Keratinocyte (primary cell): Measurements from ENCODE around the gene DET1. TPM values are rescaled to one million over a fixed set of nuclear protein-coding genes. Genes with fewer than 3 reads are reported as not detected.

Source experiments
- DNase-seq: peaks from one replicate; pipeline ENCODE4 v3.0.0-alpha.2; 2011; ENCODE audit warnings: low read depth, missing footprints, low spot score
- FAIRE-seq: peaks from 2 replicates; lab custom pipeline; 2011; peaks lifted over from hg19 to GRCh38; lab: Jason Lieb, UNC
- H2AFZ ChIP-seq: 2 replicates; pipeline ENCODE4 v1.6.0; 2012; ENCODE audit warnings: low read length, control low read depth, inconsistent platforms; ENCODE audit not compliant: control insufficient read depth
- H3K27ac ChIP-seq: 2 replicates; pipeline ENCODE4 v1.5.1; 2011; ENCODE audit warnings: low read length; ENCODE audit not compliant: control insufficient read depth, insufficient read depth
- H3K27me3 ChIP-seq: 3 replicates; pipeline ENCODE4 v1.6.0; 2011; ENCODE audit warnings: low read length; ENCODE audit not compliant: control insufficient read depth, insufficient read depth; ENCODE audit errors: extremely low read depth
- H3K36me3 ChIP-seq, 2 experiments: 2 replicates in 1 of 2; 3 replicates in 1 of 2; pipeline ENCODE4 v1.5.1; 2011; ENCODE audit warnings: low read length in 2 of 2, mild to moderate bottlenecking in 1 of 2; ENCODE audit not compliant: control insufficient read depth in 2 of 2, insufficient read depth in 2 of 2; ENCODE audit errors: extremely low read depth in 1 of 2
- H3K4me1 ChIP-seq: 3 replicates; pipeline ENCODE4 v1.5.1; 2011; ENCODE audit warnings: low read length; ENCODE audit not compliant: control insufficient read depth, insufficient read depth; ENCODE audit errors: extremely low read depth
- H3K4me2 ChIP-seq: 3 replicates; pipeline ENCODE4 v1.6.0; 2011; ENCODE audit warnings: low read depth, low read length; ENCODE audit not compliant: control insufficient read depth, insufficient read depth; ENCODE audit errors: extremely low read depth
- H3K4me3 ChIP-seq, 3 experiments: fragments of 200-600 bp in 1 of 3; sonication (generic) in 1 of 3; 2 replicates in 2 of 3; 3 replicates in 1 of 3; pipeline ENCODE4 v1.5.1; 2011 to 2016; ENCODE audit warnings: low read length in 3 of 3, mild to moderate bottlenecking in 3 of 3, control low read depth in 2 of 3, inconsistent platforms in 1 of 3, low read depth in 1 of 3, mixed read lengths in 1 of 3, mixed run types in 1 of 3, moderate library complexity in 1 of 3; ENCODE audit not compliant: control insufficient read depth in 2 of 3, insufficient read depth in 2 of 3; ENCODE audit errors: extremely low read depth in 1 of 3
- H3K79me2 ChIP-seq: 2 replicates; pipeline ENCODE4 v1.6.0; 2012; ENCODE audit warnings: low read length; ENCODE audit not compliant: control insufficient read depth, insufficient read depth
- H3K9ac ChIP-seq: 3 replicates; pipeline ENCODE4 v1.6.0; 2011; ENCODE audit warnings: low read length; ENCODE audit not compliant: control insufficient read depth, insufficient read depth; ENCODE audit errors: extremely low read depth
- H3K9me1 ChIP-seq: 3 replicates; pipeline ENCODE4 v1.6.0; 2011; ENCODE audit warnings: low read length; ENCODE audit not compliant: control insufficient read depth, insufficient read depth; ENCODE audit errors: extremely low read depth
- H3K9me3 ChIP-seq: 2 replicates; pipeline ENCODE4 v1.5.1; 2012; ENCODE audit warnings: low read depth, low read length; ENCODE audit not compliant: control insufficient read depth
- H4K20me1 ChIP-seq: 3 replicates; pipeline ENCODE4 v1.6.0; 2011; ENCODE audit warnings: low read length; ENCODE audit not compliant: control insufficient read depth, insufficient read depth; ENCODE audit errors: extremely low read depth
- EZH2 ChIP-seq: IDR thresholded peaks from one replicate; pipeline ENCODE4 v1.6.1; 2012; ENCODE audit warnings: inconsistent platforms, mild to moderate bottlenecking, low read length, moderate library complexity
- dilution Hi-C: fragments of 300-500 bp; cut with MboI; formaldehyde crosslinking; loops from one replicate; pipeline ENCODE4 v1.7.0; 2020; ENCODE audit warnings: low sequenced_read_pairs; ENCODE audit not compliant: extremely low pct_ligation_motif_present
- polyA plus RNA-seq, 5 experiments: library from polyadenylated mRNA; depleted of rRNA in 3 of 5; stranded (reverse) in 3 of 5; stranded (forward) in 1 of 5; unstranded in 1 of 5; fragments of >200 nt; gene quantifications; 1 replicate in 1 of 5; 2 replicates in 3 of 5; 3 replicates in 1 of 5; pipeline versions ENCODE4 v1.2.1 to v1.2.3, GENCODE V29; 2011 to 2012; ENCODE audit warnings: missing spikeins in 2 of 5, low read depth in 1 of 5, low replicate concordance in 1 of 5
- TF ChIP-seq, protein P1 (sequence below), 3 experiments: IDR thresholded peaks in 1 of 3; conservative IDR thresholded peaks in 1 of 3; optimal IDR thresholded peaks in 1 of 3; 2 replicates in 2 of 3; 3 replicates in 1 of 3; pipeline versions ENCODE3 to v1.5.1; 2011; ENCODE audit warnings: low read length in 3 of 3, mild to moderate bottlenecking in 3 of 3, moderate library complexity in 2 of 3, control low read depth in 1 of 3, inconsistent platforms in 1 of 3; ENCODE audit not compliant: insufficient read depth in 2 of 3; ENCODE audit errors: extremely low read depth in 1 of 3

Gene DET1
- polyA plus RNA-seq, 1 donor (not counting 4 experiments of a cell fraction or from before 2014, with no cell fraction given): 1.1 TPM

DNA sequence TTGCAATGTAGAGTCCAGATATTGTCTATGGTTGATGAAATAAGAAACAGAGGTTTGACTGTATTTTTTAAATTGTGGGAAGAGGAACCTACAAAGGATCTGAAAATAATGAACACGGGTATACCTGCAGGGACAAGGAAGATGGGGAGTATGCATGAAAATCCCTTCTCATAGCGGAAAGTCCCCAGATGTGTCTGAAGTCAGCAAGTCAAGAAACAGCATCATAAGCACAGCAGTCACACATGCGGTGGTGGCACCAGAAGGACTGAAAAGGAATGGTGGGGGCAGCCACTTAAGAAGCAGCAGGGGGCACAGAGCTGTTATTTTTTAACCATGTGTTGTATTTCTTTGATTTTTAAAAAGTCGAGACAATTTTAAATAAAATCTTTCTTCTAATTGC is 74.3 kb downstream of the DET1 start:
- H2AFZ ChIP-seq: no peak overlapping the region
- H3K9me3 ChIP-seq: no peaks in the 10 kb centered on the region
- FAIRE-seq (no peak), DNase-seq (no peak)
- no peak overlapping the region for H3K4me3 ChIP-seq
- H3K9ac ChIP-seq: no peak overlapping the region
- H4K20me1 ChIP-seq: no peaks in the 10 kb centered on the region
- H3K79me2 ChIP-seq: peaks cover 20% of the 10 kb centered on the region
- TF ChIP-seq, protein P1, sequence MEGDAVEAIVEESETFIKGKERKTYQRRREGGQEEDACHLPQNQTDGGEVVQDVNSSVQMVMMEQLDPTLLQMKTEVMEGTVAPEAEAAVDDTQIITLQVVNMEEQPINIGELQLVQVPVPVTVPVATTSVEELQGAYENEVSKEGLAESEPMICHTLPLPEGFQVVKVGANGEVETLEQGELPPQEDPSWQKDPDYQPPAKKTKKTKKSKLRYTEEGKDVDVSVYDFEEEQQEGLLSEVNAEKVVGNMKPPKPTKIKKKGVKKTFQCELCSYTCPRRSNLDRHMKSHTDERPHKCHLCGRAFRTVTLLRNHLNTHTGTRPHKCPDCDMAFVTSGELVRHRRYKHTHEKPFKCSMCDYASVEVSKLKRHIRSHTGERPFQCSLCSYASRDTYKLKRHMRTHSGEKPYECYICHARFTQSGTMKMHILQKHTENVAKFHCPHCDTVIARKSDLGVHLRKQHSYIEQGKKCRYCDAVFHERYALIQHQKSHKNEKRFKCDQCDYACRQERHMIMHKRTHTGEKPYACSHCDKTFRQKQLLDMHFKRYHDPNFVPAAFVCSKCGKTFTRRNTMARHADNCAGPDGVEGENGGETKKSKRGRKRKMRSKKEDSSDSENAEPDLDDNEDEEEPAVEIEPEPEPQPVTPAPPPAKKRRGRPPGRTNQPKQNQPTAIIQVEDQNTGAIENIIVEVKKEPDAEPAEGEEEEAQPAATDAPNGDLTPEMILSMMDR (optimal IDR thresholded peaks at IDR 0.05 in 1 of 3, IDR thresholded peaks at IDR 0.05 in 1 of 3, conservative IDR thresholded peaks at IDR 0.05 in 1 of 3; ENCODE audit: extremely low read depth in 1 of 3, insufficient read depth in 2 of 3, low read length in 3 of 3): no peak
- no peak for TF ChIP-seq EZH2
- peaks cover 8 to 15% of the 10 kb centered on the region in 2 experiments for H3K36me3 ChIP-seq
- H3K9me1 ChIP-seq: no peaks in the 10 kb centered on the region
- H3K4me2 ChIP-seq: no peak overlapping the region
- H3K27me3 ChIP-seq: no peaks in the 10 kb centered on the region
- peaks cover 4% of the 10 kb centered on the region for H3K4me1 ChIP-seq
- no peak overlapping the region for H3K27ac ChIP-seq
- dilution Hi-C loops: no loop called here

DNA sequence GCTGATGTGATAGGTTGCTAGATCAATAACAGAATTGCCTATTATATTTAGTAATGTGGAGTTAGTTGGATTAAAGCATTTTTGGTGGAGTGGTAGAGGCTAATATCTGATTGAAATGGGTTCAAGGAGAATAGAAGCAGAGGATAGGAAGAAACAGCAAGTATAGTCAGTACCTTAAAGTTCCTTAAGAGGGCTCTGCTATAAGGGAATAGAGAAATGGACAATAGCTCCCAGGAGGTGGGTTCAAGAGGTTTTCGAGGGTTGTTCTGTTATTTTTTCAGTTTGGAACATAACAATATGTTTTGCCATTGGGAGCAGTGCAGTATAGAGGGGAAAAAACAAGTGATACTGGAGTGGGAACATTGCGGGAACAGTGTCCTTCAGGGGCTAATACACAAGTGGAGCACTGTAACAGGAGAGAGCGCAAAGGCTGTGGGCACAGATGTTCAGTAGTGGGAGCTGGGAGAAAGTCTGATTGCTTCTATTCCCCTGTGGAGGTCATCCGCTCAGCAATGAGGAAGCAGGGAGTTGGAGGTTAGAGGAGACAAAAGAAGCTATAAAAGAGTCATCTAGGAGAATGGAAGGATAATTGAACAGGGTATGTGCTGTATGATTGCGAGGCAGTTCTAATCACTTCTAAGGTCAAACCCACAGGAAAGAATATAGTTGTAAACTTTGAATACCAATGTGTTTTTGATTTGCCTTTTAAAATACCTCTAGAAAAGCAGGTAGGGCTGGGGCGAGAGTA is 75.7 kb downstream of the DET1 start:
- Histone ChIP-seq H3K9me3 (no peaks in the 10 kb centered on the region), H3K4me2 (no peak overlapping the region), H3K79me2 (peaks cover 33% of the 10 kb centered on the region), H3K9me1 (no peaks in the 10 kb centered on the region), H3K27me3 (no peaks in the 10 kb centered on the region), H3K9ac (no peak overlapping the region), H3K4me3 (no peak overlapping the region), H3K36me3 (peaks cover 3 to 11% of the 10 kb centered on the region in 2 experiments), H2AFZ (no peak overlapping the region), H4K20me1 (no peaks in the 10 kb centered on the region), H3K4me1 (peaks cover 13% of the 10 kb centered on the region), H3K27ac (no peak overlapping the region)
- DNase-seq (no peak), FAIRE-seq (no peak)
- dilution Hi-C loops: no loop called here
- no peak for TF ChIP-seq EZH2
- TF ChIP-seq, protein P1 (optimal IDR thresholded peaks at IDR 0.05 in 1 of 3, IDR thresholded peaks at IDR 0.05 in 1 of 3, conservative IDR thresholded peaks at IDR 0.05 in 1 of 3; ENCODE audit: extremely low read depth in 1 of 3, insufficient read depth in 2 of 3, low read length in 3 of 3): peak in 1 of 3 experiments; percentile 15
